ENCODE results near the gene ANKRD53. TPM values are rescaled to one million over a fixed set of nuclear protein-coding genes. Genes with fewer than 3 reads are reported as not detected.

The ANKRD53 gene
- total RNA-seq, 4 donors from 2014 or later, result 0.27 to 2.8 (median 0.97) TPM

DNA sequence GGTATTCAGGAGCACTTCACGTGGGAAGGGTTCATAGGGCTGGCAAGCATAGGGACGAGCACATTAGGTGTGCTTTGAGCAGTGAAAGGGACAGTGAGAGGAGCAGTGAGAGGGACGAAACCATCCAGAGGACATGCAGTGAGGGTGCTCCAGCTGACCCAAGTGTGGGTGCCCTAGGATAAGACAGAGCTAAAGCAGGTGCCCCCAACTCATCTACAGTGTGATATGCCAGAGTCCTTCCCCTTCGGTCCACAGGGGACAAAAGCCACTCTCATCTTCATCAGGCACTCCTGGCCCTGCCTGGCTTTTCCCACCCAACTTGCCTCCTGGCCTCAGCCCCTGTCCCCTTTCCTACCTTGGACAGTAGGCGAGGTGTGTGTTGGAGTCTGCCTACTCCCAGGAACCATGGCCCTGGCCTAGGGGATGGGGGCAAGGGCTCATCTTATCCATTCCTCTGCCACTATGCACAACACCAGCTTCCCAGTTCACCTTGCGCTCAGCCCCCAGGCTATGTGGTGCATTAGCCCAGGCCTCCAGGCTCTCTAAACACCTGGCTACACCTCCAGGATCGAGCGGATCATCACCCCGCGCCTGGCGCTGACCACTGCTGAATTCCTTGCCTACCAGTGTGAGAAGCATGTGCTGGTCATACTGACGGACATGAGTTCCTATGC, 16.1 kb upstream of the ANKRD53 start:
- Histone ChIP-seq H3K27me3 (peaks cover 87% of the 10 kb centered on the region), H3K4me1 (peaks cover 0 to 13% (median 0%) of the 10 kb centered on the region in 3 donors), H3K27ac (no peak overlapping the region), H3K9me3 (no peaks in the 10 kb centered on the region), H3K36me3 (no peaks in the 10 kb centered on the region), H3K4me3 (no peak overlapping the region)
- WGBS, 2 donors (ENCODE audit: low coverage in 1 of 2), result 62 to 78% methylated on average over 4 to 5 of the region's 12 CpGs
- TF ChIP-seq, protein P1, sequence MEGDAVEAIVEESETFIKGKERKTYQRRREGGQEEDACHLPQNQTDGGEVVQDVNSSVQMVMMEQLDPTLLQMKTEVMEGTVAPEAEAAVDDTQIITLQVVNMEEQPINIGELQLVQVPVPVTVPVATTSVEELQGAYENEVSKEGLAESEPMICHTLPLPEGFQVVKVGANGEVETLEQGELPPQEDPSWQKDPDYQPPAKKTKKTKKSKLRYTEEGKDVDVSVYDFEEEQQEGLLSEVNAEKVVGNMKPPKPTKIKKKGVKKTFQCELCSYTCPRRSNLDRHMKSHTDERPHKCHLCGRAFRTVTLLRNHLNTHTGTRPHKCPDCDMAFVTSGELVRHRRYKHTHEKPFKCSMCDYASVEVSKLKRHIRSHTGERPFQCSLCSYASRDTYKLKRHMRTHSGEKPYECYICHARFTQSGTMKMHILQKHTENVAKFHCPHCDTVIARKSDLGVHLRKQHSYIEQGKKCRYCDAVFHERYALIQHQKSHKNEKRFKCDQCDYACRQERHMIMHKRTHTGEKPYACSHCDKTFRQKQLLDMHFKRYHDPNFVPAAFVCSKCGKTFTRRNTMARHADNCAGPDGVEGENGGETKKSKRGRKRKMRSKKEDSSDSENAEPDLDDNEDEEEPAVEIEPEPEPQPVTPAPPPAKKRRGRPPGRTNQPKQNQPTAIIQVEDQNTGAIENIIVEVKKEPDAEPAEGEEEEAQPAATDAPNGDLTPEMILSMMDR (IDR thresholded peaks at IDR 0.05), result no peak
- TF ChIP-seq POLR2A (IDR thresholded peaks at IDR 0.05), result no peak
- TF ChIP-seq POLR2AphosphoS5 (IDR thresholded peaks at IDR 0.05), result no peak
- no peak for TF ChIP-seq EP300 (IDR thresholded peaks at IDR 0.05)
- ATAC-seq, result no peak

GRCh38 chr2:70962885-70963878, 15.2 kb upstream of the ANKRD53 start:
- 48 to 56% methylated on average over 2 to 13 of the region's 18 CpGs for WGBS, 2 donors (ENCODE audit: low coverage in 1 of 2)
- H3K36me3 ChIP-seq, result no peaks in the 10 kb centered on the region
- H3K9me3 ChIP-seq, result no peaks in the 10 kb centered on the region
- H3K27ac ChIP-seq, result no peak overlapping the region
- peaks cover 0 to 13% (median 0%) of the 10 kb centered on the region in 3 donors for H3K4me1 ChIP-seq
- no peak for TF ChIP-seq EP300 (IDR thresholded peaks at IDR 0.05)
- no peak for TF ChIP-seq POLR2A (IDR thresholded peaks at IDR 0.05)
- TF ChIP-seq POLR2AphosphoS5 (IDR thresholded peaks at IDR 0.05), result no peak
- TF ChIP-seq, protein P1 (IDR thresholded peaks at IDR 0.05), result no peak
- H3K27me3 ChIP-seq, result peaks cover 79% of the 10 kb centered on the region
- H3K4me3 ChIP-seq, result no peak overlapping the region
- ATAC-seq, result no peak

DNA sequence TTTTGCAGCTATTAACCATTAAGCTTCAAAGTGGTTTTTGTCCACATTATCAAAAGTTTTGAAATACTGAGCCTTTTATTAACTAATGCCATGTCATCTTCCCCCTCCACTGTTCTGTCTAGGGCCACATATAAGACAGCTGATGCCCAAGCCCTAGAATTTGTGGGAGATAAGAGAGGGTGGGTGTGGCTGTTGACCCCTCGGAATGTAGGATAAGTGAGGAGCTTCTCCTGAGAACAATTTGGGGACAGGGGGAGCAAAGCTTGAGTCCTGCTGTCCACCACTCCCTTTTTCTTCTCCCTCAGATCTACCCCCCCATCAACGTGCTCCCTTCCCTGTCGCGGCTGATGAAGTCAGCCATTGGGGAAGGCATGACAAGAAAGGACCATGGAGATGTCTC, 14.3 kb upstream of the ANKRD53 start:
- no peak overlapping the region for H3K27ac ChIP-seq
- 67 to 73% methylated on average over 1 to 3 of the region's 4 CpGs for WGBS, 2 donors (ENCODE audit: low coverage in 1 of 2)
- peaks cover 0 to 13% (median 0%) of the 10 kb centered on the region in 3 donors for H3K4me1 ChIP-seq
- ATAC-seq, result no peak
- H3K27me3 ChIP-seq, result peaks cover 69% of the 10 kb centered on the region
- H3K9me3 ChIP-seq, result no peaks in the 10 kb centered on the region
- no peaks in the 10 kb centered on the region for H3K36me3 ChIP-seq
- no peak for TF ChIP-seq POLR2A (IDR thresholded peaks at IDR 0.05)
- TF ChIP-seq, protein P1 (IDR thresholded peaks at IDR 0.05), result no peak
- TF ChIP-seq POLR2AphosphoS5 (IDR thresholded peaks at IDR 0.05), result no peak
- no peak for TF ChIP-seq EP300 (IDR thresholded peaks at IDR 0.05)
- no peak overlapping the region for H3K4me3 ChIP-seq

DNA sequence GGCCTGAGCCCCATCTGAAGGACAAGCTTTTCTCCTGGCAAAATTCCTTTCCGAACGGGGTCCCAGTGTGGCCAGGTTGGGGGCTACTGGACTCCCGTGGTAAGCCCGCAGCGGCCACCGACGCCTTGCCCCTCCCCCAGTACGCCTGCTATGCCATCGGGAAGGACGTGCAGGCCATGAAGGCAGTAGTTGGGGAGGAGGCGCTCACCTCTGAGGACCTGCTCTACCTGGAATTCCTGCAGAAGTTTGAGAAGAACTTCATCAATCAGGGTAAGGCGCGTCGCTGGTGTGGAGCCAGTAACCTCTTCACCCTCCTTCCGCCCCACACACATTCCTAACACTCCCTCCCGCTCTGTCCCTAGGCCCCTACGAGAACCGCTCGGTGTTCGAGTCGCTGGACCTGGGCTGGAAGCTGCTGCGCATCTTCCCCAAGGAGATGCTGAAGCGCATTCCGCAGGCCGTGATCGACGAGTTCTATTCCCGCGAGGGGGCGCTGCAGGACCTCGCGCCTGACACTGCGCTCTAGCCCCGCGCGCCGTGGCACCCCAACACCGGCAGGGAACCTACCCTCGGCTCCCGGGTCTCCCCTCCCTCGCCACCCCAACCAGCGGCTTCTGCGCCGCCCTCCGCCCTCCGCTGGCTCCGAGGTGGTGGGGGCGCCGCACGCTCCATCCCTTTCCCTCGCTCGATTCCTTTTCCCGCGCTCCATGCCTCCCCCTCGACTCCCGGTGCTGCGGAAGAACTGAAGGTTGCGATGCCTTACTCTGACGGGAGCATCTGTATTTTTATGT, 13.6 kb upstream of the ANKRD53 start:
- Histone ChIP-seq H3K4me3 (peak overlapping the region; percentile 26 to 54), H3K27me3 (peaks cover 63% of the 10 kb centered on the region), H3K36me3 (no peaks in the 10 kb centered on the region), H3K27ac (no peak overlapping the region), H3K4me1 (peaks cover 0 to 13% (median 0%) of the 10 kb centered on the region in 3 donors), H3K9me3 (no peaks in the 10 kb centered on the region)
- WGBS, 2 donors (ENCODE audit: low coverage in 1 of 2), result 0% methylated on average over 3 to 8 of the region's 59 CpGs
- peak; percentile 89 for ATAC-seq
- TF ChIP-seq EP300 (IDR thresholded peaks at IDR 0.05) (no peak), POLR2AphosphoS5 (IDR thresholded peaks at IDR 0.05) (peak; percentile 9), POLR2A (IDR thresholded peaks at IDR 0.05) (no peak)
- TF ChIP-seq, protein P1 (IDR thresholded peaks at IDR 0.05), result peak in 3 of 4 experiments; percentile 69 to 91 (median 79)

Measured in gastroesophageal sphincter (tissue), 4 donors.